HEK293 (cell line): Measurements from ENCODE around the gene ARHGAP45.

Experiments used
- GLIS1 ChIP-seq: fragments of 450-650 bp; formaldehyde crosslinking; IDR thresholded peaks from 2 replicates; pipeline ENCODE4 v1.5.1; 2016; ENCODE audit warnings: missing biosample characterization, missing genetic modification characterization
- GLIS2 ChIP-seq: fragments of 450-650 bp; formaldehyde crosslinking; IDR thresholded peaks from 2 replicates; pipeline ENCODE4 v1.5.1; 2016; ENCODE audit warnings: missing biosample characterization, missing genetic modification characterization
- IKZF3 ChIP-seq: fragments of 450-650 bp; IDR thresholded peaks from 2 replicates; pipeline ENCODE4 v1.5.0; 2018; ENCODE audit warnings: missing biosample characterization, mild to moderate bottlenecking, missing genetic modification characterization, moderate library complexity
- KLF10 ChIP-seq: fragments of 450-650 bp; IDR thresholded peaks from 2 replicates; pipeline ENCODE4 v1.5.1; 2018; ENCODE audit warnings: missing biosample characterization, mild to moderate bottlenecking, missing genetic modification characterization
- KLF8 ChIP-seq: fragments of 450-650 bp; formaldehyde crosslinking; IDR thresholded peaks from 2 replicates; pipeline ENCODE4 v1.5.1; 2016; ENCODE audit warnings: missing biosample characterization, missing genetic modification characterization
- PRDM2 ChIP-seq: fragments of 450-650 bp; formaldehyde crosslinking; IDR thresholded peaks from 2 replicates; pipeline ENCODE4 v1.5.1; 2016; ENCODE audit warnings: missing biosample characterization, missing genetic modification characterization, borderline replicate concordance
- SP2 ChIP-seq: fragments of 450-650 bp; formaldehyde crosslinking; IDR thresholded peaks from 2 replicates; pipeline ENCODE4 v1.5.1; 2016; ENCODE audit warnings: missing biosample characterization, missing genetic modification characterization
- ZBTB1 ChIP-seq: fragments of 450-650 bp; formaldehyde crosslinking; IDR thresholded peaks from 2 replicates; pipeline ENCODE4 v1.5.1; 2016; ENCODE audit warnings: missing biosample characterization, missing genetic modification characterization
- ZEB2 ChIP-seq: fragments of 450-650 bp; formaldehyde crosslinking; IDR thresholded peaks from 2 replicates; pipeline ENCODE4 v1.5.1; 2016; ENCODE audit warnings: missing biosample characterization, missing genetic modification characterization
- ZNF10 ChIP-seq: fragments of 450-650 bp; formaldehyde crosslinking; IDR thresholded peaks from 2 replicates; pipeline ENCODE4 v1.5.1; 2017; ENCODE audit warnings: missing biosample characterization, missing genetic modification characterization
- ZNF169 ChIP-seq: fragments of 450-650 bp; formaldehyde crosslinking; IDR thresholded peaks from 2 replicates; pipeline ENCODE4 v1.5.1; 2016; ENCODE audit warnings: missing biosample characterization, missing genetic modification characterization
- ZNF341 ChIP-seq: fragments of 450-650 bp; formaldehyde crosslinking; IDR thresholded peaks from 2 replicates; pipeline ENCODE4; 2016; ENCODE audit warnings: low read depth, missing biosample characterization, missing genetic modification characterization
- ZNF391 ChIP-seq: fragments of 450-650 bp; formaldehyde crosslinking; IDR thresholded peaks from 2 replicates; pipeline ENCODE4 v1.5.1; 2016; ENCODE audit warnings: low read depth, missing biosample characterization, missing genetic modification characterization, borderline replicate concordance
- ZNF404 ChIP-seq: fragments of 450-650 bp; formaldehyde crosslinking; IDR thresholded peaks from 2 replicates; pipeline ENCODE4 v1.5.1; 2017; ENCODE audit warnings: missing biosample characterization, missing genetic modification characterization
- ZNF423 ChIP-seq: fragments of 450-650 bp; formaldehyde crosslinking; IDR thresholded peaks from 2 replicates; pipeline ENCODE4 v1.5.1; 2016; ENCODE audit warnings: missing biosample characterization, missing genetic modification characterization
- ZNF433 ChIP-seq: fragments of 450-650 bp; formaldehyde crosslinking; IDR thresholded peaks from 2 replicates; pipeline ENCODE4 v1.5.1; 2016; ENCODE audit warnings: missing biosample characterization, missing genetic modification characterization, low read depth
- ZNF473 ChIP-seq: fragments of 450-650 bp; formaldehyde crosslinking; IDR thresholded peaks from 2 replicates; pipeline ENCODE4 v1.5.1; 2017; ENCODE audit warnings: missing biosample characterization, missing genetic modification characterization
- ZNF555 ChIP-seq: fragments of 450-650 bp; formaldehyde crosslinking; conservative IDR thresholded peaks from 2 replicates; pipeline ENCODE4 v1.5.1; 2017; ENCODE audit warnings: missing biosample characterization, mild to moderate bottlenecking, missing genetic modification characterization, inconsistent platforms
- ZNF596 ChIP-seq: fragments of 450-650 bp; IDR thresholded peaks from 2 replicates; pipeline ENCODE4 v1.5.0; 2018; ENCODE audit warnings: missing biosample characterization, mild to moderate bottlenecking, missing genetic modification characterization, moderate library complexity
- ZNF624 ChIP-seq: fragments of 450-650 bp; formaldehyde crosslinking; IDR thresholded peaks from 2 replicates; pipeline ENCODE4 v1.5.1; 2017; ENCODE audit warnings: missing biosample characterization, missing genetic modification characterization
- ZNF645 ChIP-seq: fragments of 450-650 bp; formaldehyde crosslinking; IDR thresholded peaks from 2 replicates; pipeline ENCODE4; 2016; ENCODE audit warnings: missing biosample characterization, missing genetic modification characterization
- ZNF654 ChIP-seq: fragments of 450-650 bp; formaldehyde crosslinking; IDR thresholded peaks from 2 replicates; pipeline ENCODE4 v1.5.1; 2016; ENCODE audit warnings: low read depth, missing biosample characterization, missing genetic modification characterization
- ZNF664 ChIP-seq: fragments of 450-650 bp; formaldehyde crosslinking; IDR thresholded peaks from 2 replicates; pipeline ENCODE4 v1.5.1; 2016; ENCODE audit warnings: missing biosample characterization, missing genetic modification characterization
- ZNF670 ChIP-seq: fragments of 450-650 bp; formaldehyde crosslinking; IDR thresholded peaks from 2 replicates; pipeline ENCODE4 v1.5.1; 2016; ENCODE audit warnings: missing biosample characterization, missing genetic modification characterization, low read depth
- ZNF747 ChIP-seq: fragments of 450-650 bp; formaldehyde crosslinking; IDR thresholded peaks from 2 replicates; pipeline ENCODE4 v1.5.1; 2016; ENCODE audit warnings: missing biosample characterization, missing genetic modification characterization
- ZSCAN30 ChIP-seq: fragments of 450-650 bp; IDR thresholded peaks from 2 replicates; pipeline ENCODE4 v1.5.1; 2018; ENCODE audit warnings: missing biosample characterization, mild to moderate bottlenecking, missing genetic modification characterization, moderate library complexity
- ZXDB ChIP-seq: fragments of 450-650 bp; formaldehyde crosslinking; IDR thresholded peaks from 2 replicates; pipeline ENCODE4 v1.5.1; 2016; ENCODE audit warnings: missing biosample characterization, missing genetic modification characterization
- TF ChIP-seq, protein P1 (sequence below): fragments of 450-650 bp; formaldehyde crosslinking; IDR thresholded peaks from 2 replicates; pipeline ENCODE4 v1.5.1; 2016; ENCODE audit warnings: missing biosample characterization, missing genetic modification characterization, low read depth
- TF ChIP-seq, protein P2 (sequence below): fragments of 450-650 bp; formaldehyde crosslinking; IDR thresholded peaks from 2 replicates; pipeline ENCODE4 v1.5.1; 2016; ENCODE audit warnings: missing biosample characterization, missing genetic modification characterization

ARHGAP45 gene

GRCh38 chr19:1106841-1107660, 40.1 kb downstream of the ARHGAP45 start (continued):
- TF ChIP-seq, protein P1, sequence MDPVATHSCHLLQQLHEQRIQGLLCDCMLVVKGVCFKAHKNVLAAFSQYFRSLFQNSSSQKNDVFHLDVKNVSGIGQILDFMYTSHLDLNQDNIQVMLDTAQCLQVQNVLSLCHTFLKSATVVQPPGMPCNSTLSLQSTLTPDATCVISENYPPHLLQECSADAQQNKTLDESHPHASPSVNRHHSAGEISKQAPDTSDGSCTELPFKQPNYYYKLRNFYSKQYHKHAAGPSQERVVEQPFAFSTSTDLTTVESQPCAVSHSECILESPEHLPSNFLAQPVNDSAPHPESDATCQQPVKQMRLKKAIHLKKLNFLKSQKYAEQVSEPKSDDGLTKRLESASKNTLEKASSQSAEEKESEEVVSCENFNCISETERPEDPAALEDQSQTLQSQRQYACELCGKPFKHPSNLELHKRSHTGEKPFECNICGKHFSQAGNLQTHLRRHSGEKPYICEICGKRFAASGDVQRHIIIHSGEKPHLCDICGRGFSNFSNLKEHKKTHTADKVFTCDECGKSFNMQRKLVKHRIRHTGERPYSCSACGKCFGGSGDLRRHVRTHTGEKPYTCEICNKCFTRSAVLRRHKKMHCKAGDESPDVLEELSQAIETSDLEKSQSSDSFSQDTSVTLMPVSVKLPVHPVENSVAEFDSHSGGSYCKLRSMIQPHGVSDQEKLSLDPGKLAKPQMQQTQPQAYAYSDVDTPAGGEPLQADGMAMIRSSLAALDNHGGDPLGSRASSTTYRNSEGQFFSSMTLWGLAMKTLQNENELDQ (tag by site-specific recombination): no peak
- no peak; the same call in 1 of the 2 replicates for TF ChIP-seq ZNF341 (tag by site-specific recombination)
- no peak for TF ChIP-seq ZNF10 (tag by site-specific recombination)
- TF ChIP-seq ZBTB1 (tag by site-specific recombination): no peak
- TF ChIP-seq GLIS2 (tag by site-specific recombination): peak; percentile 48; the same call in 1 of the 2 replicates
- TF ChIP-seq, protein P2, sequence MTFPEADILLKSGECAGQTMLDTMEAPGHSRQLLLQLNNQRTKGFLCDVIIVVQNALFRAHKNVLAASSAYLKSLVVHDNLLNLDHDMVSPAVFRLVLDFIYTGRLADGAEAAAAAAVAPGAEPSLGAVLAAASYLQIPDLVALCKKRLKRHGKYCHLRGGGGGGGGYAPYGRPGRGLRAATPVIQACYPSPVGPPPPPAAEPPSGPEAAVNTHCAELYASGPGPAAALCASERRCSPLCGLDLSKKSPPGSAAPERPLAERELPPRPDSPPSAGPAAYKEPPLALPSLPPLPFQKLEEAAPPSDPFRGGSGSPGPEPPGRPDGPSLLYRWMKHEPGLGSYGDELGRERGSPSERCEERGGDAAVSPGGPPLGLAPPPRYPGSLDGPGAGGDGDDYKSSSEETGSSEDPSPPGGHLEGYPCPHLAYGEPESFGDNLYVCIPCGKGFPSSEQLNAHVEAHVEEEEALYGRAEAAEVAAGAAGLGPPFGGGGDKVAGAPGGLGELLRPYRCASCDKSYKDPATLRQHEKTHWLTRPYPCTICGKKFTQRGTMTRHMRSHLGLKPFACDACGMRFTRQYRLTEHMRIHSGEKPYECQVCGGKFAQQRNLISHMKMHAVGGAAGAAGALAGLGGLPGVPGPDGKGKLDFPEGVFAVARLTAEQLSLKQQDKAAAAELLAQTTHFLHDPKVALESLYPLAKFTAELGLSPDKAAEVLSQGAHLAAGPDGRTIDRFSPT (tag by site-specific recombination): peak; percentile 29
- peak; percentile 42; the same call in 1 of the 2 replicates for TF ChIP-seq ZEB2 (tag by site-specific recombination)
- TF ChIP-seq ZNF555 (tag by site-specific recombination): no peak
- 0 out of 2 replicates have a peak, but pooled peaks have one; percentile 4 for TF ChIP-seq ZXDB (tag by site-specific recombination)
- TF ChIP-seq ZNF596 (tag by site-specific recombination): 0 out of 2 replicates have a peak, but pooled peaks have one; percentile 10
- TF ChIP-seq GLIS1: peak; percentile 79
- TF ChIP-seq ZNF645 (tag by site-specific recombination): no peak
- no peak for TF ChIP-seq SP2 (tag by site-specific recombination)
- TF ChIP-seq ZNF624: no peak
- no peak for TF ChIP-seq ZNF747
- no peak for TF ChIP-seq ZNF473 (tag by site-specific recombination)
- TF ChIP-seq ZNF404 (tag by site-specific recombination): no peak
- TF ChIP-seq ZNF169 (tag by site-specific recombination): no peak
- 0 out of 2 replicates have a peak, but pooled peaks have one; percentile 20 for TF ChIP-seq ZNF423 (tag by site-specific recombination)
- TF ChIP-seq PRDM2 (tag by site-specific recombination): no peak
- no peak for TF ChIP-seq ZNF654 (tag by site-specific recombination)
- 0 out of 2 replicates have a peak, but pooled peaks have one; percentile 25 for TF ChIP-seq IKZF3
- no peak for TF ChIP-seq ZNF664 (tag by site-specific recombination)
- TF ChIP-seq ZNF433: no peak
- no peak for TF ChIP-seq KLF8 (tag by site-specific recombination)
- TF ChIP-seq ZNF391 (tag by site-specific recombination): no peak
- TF ChIP-seq ZSCAN30 (tag by site-specific recombination): 0 out of 2 replicates have a peak, but pooled peaks have one; percentile 22
- TF ChIP-seq ZNF670: no peak
- TF ChIP-seq KLF10 (tag by site-specific recombination): no peak
